ENCODE measurements around the gene FILIP1.

DNA sequence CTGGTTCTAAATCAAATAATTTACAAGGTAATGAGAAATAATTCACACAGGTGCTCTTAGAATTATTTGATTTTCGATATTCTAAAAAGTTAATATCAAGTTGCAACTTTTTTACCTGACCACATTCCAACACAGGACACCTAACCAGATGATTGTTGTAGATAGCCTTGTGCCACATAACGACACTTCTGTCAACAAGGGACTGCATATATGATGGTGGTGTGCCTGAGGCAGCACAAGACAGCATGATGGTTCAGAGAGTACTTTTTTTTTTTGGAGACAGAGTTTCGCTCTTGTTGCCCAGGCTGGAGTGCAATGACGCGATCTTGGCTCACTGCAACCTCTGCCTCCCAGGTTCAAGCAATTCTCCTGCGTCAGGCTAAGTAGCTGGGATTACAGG is 142.8 kb downstream of the FILIP1 start:
- TF ChIP-seq, protein P1, sequence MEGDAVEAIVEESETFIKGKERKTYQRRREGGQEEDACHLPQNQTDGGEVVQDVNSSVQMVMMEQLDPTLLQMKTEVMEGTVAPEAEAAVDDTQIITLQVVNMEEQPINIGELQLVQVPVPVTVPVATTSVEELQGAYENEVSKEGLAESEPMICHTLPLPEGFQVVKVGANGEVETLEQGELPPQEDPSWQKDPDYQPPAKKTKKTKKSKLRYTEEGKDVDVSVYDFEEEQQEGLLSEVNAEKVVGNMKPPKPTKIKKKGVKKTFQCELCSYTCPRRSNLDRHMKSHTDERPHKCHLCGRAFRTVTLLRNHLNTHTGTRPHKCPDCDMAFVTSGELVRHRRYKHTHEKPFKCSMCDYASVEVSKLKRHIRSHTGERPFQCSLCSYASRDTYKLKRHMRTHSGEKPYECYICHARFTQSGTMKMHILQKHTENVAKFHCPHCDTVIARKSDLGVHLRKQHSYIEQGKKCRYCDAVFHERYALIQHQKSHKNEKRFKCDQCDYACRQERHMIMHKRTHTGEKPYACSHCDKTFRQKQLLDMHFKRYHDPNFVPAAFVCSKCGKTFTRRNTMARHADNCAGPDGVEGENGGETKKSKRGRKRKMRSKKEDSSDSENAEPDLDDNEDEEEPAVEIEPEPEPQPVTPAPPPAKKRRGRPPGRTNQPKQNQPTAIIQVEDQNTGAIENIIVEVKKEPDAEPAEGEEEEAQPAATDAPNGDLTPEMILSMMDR (conservative IDR thresholded peaks at IDR 0.05; ENCODE audit: low read depth, low read length): no peak
- TF ChIP-seq RCOR1 (IDR thresholded peaks at IDR 0.05; ENCODE audit: insufficient replicate concordance, low read length) (no peak), POLR2A (IDR thresholded peaks at IDR 0.05; ENCODE audit: low read depth, low read length) (no peak), FOS (IDR thresholded peaks at IDR 0.05; ENCODE audit: low read depth, low read length) (no peak), CEBPB (IDR thresholded peaks at IDR 0.05; ENCODE audit: low read depth, low read length) (no peak), CHD1 (IDR thresholded peaks at IDR 0.05; ENCODE audit: low read depth, low read length) (no peak)

All from IMR-90 (cell line).